GM10266 (cell line): Measurements from ENCODE around the gene SPNS2.

Experiments used
- DNase-seq: peaks from one replicate; pipeline ENCODE4 v3.0.0; 2012; ENCODE audit errors: extremely low spot score
- CTCF ChIP-seq: IDR thresholded peaks from 2 replicates; pipeline ENCODE4 v1.5.1; 2012; ENCODE audit warnings: mild to moderate bottlenecking, low read depth; ENCODE audit not compliant: control insufficient read depth, insufficient read depth; ENCODE audit errors: missing control alignments

The SPNS2 gene

GRCh38 chr17:4515501-4515900 is 16.8 kb downstream of the SPNS2 start:
- no peak for DNase-seq
- TF ChIP-seq CTCF = no peak

- DNase-seq = no peak
- TF ChIP-seq CTCF = no peak
Observed at GRCh38 chr17:4516735-4517134, 18.1 kb downstream of the SPNS2 start.

- no peak for TF ChIP-seq CTCF
- no peak for DNase-seq
Observed at GRCh38 chr17:4518901-4519300, 20.2 kb downstream of the SPNS2 start.

- TF ChIP-seq CTCF = no peak
Observed at GRCh38 chr17:4519361-4519788, 20.7 kb downstream of the SPNS2 start.

GRCh38 chr17:4520060-4520893 is 21.6 kb downstream of the SPNS2 start:
- no peak for TF ChIP-seq CTCF
- no peak for DNase-seq

More at GRCh38 chr17:4519361-4519788, 20.7 kb downstream of the SPNS2 start:
- DNase-seq = no peak

GRCh38 chr17:4520894-4521600 is 22.4 kb downstream of the SPNS2 start:
- no peak for TF ChIP-seq CTCF
- DNase-seq = no peak

- DNase-seq = no peak
- TF ChIP-seq CTCF = no peak
Observed at GRCh38 chr17:4522661-4523060, 24.0 kb downstream of the SPNS2 start.
